Uterus (tissue), 4 donors: ENCODE measurements around the gene PLPPR5. TPM values are rescaled to one million over a fixed set of nuclear protein-coding genes. Genes with fewer than 3 reads are reported as not detected.
"Not testable (repeated sequence)": the region's sequence is repeated elsewhere in the genome, so short reads cannot be mapped to it uniquely, and the experiment has no call there.

Source experiments
- DNase-seq, 2 donors: peaks; one replicate each; pipeline ENCODE4 v3.0.0-alpha.2; 2019 to 2020
- H3K27ac ChIP-seq, 2 donors: fragments of 200-600 bp; sonication (generic); 1 replicate in 1 of 2; 2 replicates in 1 of 2; pipeline ENCODE4 v1.5.1; 2016 to 2018
- H3K27me3 ChIP-seq, 2 donors: fragments of 200-600 bp; sonication (generic); one replicate each; pipeline ENCODE4 v1.5.1; 2018 to 2019; ENCODE audit warnings: control low read depth in 1 of 2
- H3K36me3 ChIP-seq, 2 donors: fragments of 200-600 bp; sonication (generic); one replicate each; pipeline ENCODE4 v1.5.1; 2019; ENCODE audit warnings: control low read depth in 1 of 2
- H3K4me1 ChIP-seq, 2 donors: fragments of 200-600 bp; sonication (generic); one replicate each; pipeline ENCODE4 v1.5.1; 2018 to 2019; ENCODE audit warnings: control low read depth in 1 of 2
- H3K4me3 ChIP-seq, 2 donors: fragments of 200-600 bp; sonication (generic); 1 replicate in 1 of 2; 2 replicates in 1 of 2; pipeline ENCODE4 v1.5.1; 2018 to 2019; ENCODE audit warnings: mild to moderate bottlenecking in 1 of 2
- H3K9me3 ChIP-seq, 2 donors: fragments of 200-600 bp; sonication (generic); one replicate each; pipeline ENCODE4 v1.5.1; 2019; ENCODE audit warnings: control low read depth in 1 of 2
- CTCF ChIP-seq, 4 experiments: fragments of 200-600 bp in 2 of 4; fragments of 450-650 bp in 2 of 4; sonication (generic) in 2 of 4; IDR thresholded peaks; one replicate each; pipeline ENCODE4 v1.5.1; 2016 to 2019; ENCODE audit warnings: antibody characterized with exemption in 4 of 4, mild to moderate bottlenecking in 2 of 4, moderate library complexity in 1 of 4
- POLR2A ChIP-seq, 2 donors: fragments of 450-650 bp; IDR thresholded peaks; one replicate each; pipeline ENCODE4 v1.6.1; 2016; ENCODE audit warnings: antibody characterized with exemption in 2 of 2, mild to moderate bottlenecking in 1 of 2, moderate library complexity in 1 of 2
- intact Hi-C: fragments of 100-400 bp; cut with DNase I; formaldehyde crosslinking; loops from one replicate; pipeline ENCODE4 v1.15.1; 2023; ENCODE audit warnings: low total_unique reads
- total RNA-seq, 4 donors: library from RNA; depleted of rRNA in 3 of 4; stranded (reverse); fragments of >200 nt in 3 of 4; gene quantifications; one replicate each; pipeline versions ENCODE4 v1.1.0 to v1.2.4, GENCODE V29; 2014 to 2023
- donor health status: DM: yes; HTN: yes; CAD: no.

Gene PLPPR5, protein sequence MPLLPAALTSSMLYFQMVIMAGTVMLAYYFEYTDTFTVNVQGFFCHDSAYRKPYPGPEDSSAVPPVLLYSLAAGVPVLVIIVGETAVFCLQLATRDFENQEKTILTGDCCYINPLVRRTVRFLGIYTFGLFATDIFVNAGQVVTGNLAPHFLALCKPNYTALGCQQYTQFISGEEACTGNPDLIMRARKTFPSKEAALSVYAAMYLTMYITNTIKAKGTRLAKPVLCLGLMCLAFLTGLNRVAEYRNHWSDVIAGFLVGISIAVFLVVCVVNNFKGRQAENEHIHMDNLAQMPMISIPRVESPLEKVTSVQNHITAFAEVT
- total RNA-seq = under 1 TPM in 1 of 4 donors, not detected in 3; 0.76 TPM

GRCh38 chr1:99004861-99005442 is at the start of gene PLPPR5:
PLPPR5 (minus strand) TSS chr1:99004861; CDS start chr1:99004671, 190 bp downstream.
- no peak for DNase-seq
- H3K27me3 ChIP-seq = peaks cover 0 to 26% of the 10 kb centered on the region in 2 donors
- H3K4me3 ChIP-seq = no peak within 1 kb of the TSS
- peaks cover 0 to 13% of the 10 kb centered on the region in 2 donors for H3K4me1 ChIP-seq
- H3K27ac ChIP-seq = no peak within 1 kb of the TSS
- no peaks in the 10 kb centered on the region for H3K36me3 ChIP-seq
- H3K9me3 ChIP-seq = no peaks in the 10 kb centered on the region
- intact Hi-C loops = no loop called here
- no peak for TF ChIP-seq POLR2A (IDR thresholded peaks at IDR 0.05)
- no peak for TF ChIP-seq CTCF (IDR thresholded peaks at IDR 0.05)

DNA sequence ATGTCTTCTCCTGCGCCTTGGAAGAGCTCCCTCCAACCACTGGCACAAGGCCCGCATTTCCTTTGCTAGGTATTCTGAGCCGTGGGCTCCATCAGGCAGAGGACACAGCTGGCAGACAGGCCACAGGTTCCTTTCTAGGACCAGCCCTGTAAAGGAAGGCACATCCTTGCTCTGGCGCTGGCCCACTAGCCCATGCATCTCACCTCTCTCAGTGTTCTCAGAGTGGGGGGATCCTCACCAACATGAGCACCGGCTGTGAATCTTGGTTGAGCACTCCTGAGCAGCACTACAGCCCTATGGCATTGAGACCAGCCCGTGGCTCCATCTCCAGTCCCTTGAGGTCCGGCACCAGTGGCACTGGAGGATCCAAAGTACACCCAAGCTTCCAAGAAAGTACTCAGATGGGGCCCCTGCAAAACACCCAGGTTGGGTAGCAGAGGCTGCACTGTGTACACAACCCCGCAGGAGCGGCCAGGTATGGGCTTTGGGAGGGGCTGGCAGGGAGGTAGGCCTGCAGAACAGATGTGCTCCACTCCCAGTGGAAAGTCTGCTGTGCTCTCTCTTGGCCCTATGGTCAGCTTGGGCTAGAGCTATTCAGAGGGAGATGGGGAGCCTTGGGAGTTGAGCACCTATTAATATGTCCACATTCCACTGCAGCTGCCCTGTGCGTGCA is 47.1 kb upstream of the PLPPR5 start:
- intact Hi-C loops = no loop called here
- TF ChIP-seq CTCF (IDR thresholded peaks at IDR 0.05) = no peak
- H3K4me3 ChIP-seq = no peak overlapping the region

DNA sequence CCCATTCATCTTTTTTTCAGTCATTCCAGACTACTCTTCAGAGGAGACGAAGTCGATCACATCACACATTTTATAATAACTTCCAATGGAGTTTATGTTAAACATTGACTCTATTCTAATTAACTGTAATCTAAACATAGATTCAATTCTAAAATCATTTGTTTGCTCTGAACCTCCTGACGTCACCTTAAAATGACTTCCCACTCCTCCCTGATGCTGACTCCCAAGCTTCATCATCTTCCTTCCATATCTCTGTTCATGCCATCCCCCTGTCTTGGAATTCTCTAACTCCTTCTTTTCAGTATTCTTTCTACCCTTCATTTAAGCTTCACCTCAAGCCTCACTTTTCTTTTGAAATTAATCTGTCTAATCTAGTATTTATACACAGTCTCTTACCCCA is 45.1 kb upstream of the PLPPR5 start:
- H3K27me3 ChIP-seq = no peaks in the 10 kb centered on the region
- no peak for TF ChIP-seq CTCF (IDR thresholded peaks at IDR 0.05)
- TF ChIP-seq POLR2A (IDR thresholded peaks at IDR 0.05) = no peak
- H3K9me3 ChIP-seq = no peaks in the 10 kb centered on the region
- no peaks in the 10 kb centered on the region for H3K4me1 ChIP-seq
- H3K36me3 ChIP-seq = no peaks in the 10 kb centered on the region
- H3K4me3 ChIP-seq = no peak overlapping the region
- no peak for DNase-seq
- intact Hi-C loops = no loop called here
- no peak overlapping the region for H3K27ac ChIP-seq

More for the DNA sequence above, 47.1 kb upstream of the PLPPR5 start:
- Histone ChIP-seq H3K27ac (no peak overlapping the region), H3K9me3 (no peaks in the 10 kb centered on the region), H3K4me1 (no peaks in the 10 kb centered on the region), H3K36me3 (no peaks in the 10 kb centered on the region), H3K27me3 (no peaks in the 10 kb centered on the region)
- no peak for DNase-seq

DNA sequence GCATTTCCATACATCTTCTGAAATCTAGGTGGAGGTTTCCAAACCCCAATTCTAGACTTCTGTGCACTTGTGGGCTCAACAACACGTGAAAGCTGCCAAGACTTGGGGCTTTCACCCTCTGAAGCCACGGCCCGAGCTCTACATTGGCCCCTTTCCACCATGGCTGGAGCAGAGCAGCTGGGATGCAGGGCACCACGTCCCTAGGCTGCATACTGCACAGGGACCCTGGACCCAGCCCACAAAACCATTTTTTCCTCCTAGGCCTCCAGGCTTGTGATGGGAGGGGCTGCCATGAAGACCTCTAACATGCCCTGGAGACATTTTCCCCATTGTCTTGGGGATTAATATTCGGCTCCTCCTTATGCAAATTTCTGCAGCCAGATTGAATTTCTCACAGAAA is 32.1 kb upstream of the PLPPR5 start:
- H3K4me1 ChIP-seq, H3K4me3 ChIP-seq, H3K9me3 ChIP-seq, H3K36me3 ChIP-seq, H3K27ac ChIP-seq, DNase-seq, intact Hi-C loops, H3K27me3 ChIP-seq: not testable (repeated sequence)

DNA sequence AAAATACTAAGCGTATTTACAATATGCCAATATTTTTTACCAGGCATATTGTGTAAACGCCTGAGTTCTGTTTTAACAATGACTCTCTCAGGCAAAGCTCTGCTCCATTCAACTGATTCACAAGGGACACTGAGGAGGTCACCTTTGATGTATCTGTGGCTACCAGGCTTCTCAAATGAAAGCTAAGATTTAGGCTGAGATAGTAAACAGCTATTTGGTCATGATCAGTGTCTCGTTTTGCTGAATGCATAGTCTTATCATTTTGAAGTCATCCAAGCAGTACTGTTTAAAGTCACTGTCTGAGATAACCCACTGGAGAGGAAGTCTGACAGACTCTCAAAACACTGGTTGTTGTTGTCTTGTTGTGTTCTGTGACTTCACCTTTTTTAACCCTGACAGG is 13.7 kb upstream of the PLPPR5 start:
- intact Hi-C loops = no loop called here
- H3K27me3 ChIP-seq = no peaks in the 10 kb centered on the region
- no peak for TF ChIP-seq POLR2A (IDR thresholded peaks at IDR 0.05)
- TF ChIP-seq CTCF (IDR thresholded peaks at IDR 0.05) = no peak
- no peak overlapping the region for H3K4me3 ChIP-seq
- H3K36me3 ChIP-seq = no peaks in the 10 kb centered on the region
- H3K9me3 ChIP-seq = no peaks in the 10 kb centered on the region
- DNase-seq = no peak
- no peak overlapping the region for H3K27ac ChIP-seq
- H3K4me1 ChIP-seq = no peaks in the 10 kb centered on the region
